Measurements from ENCODE around the gene RASGRF2. TPM values are rescaled to one million over a fixed set of nuclear protein-coding genes. Genes with fewer than 3 reads are reported as not detected.
A peak's percentile ranks its signal among the peaks of the same experiment; 100 is the strongest.

The RASGRF2 gene
- total RNA-seq, 1 experiment from 2014 or later = not detected

DNA sequence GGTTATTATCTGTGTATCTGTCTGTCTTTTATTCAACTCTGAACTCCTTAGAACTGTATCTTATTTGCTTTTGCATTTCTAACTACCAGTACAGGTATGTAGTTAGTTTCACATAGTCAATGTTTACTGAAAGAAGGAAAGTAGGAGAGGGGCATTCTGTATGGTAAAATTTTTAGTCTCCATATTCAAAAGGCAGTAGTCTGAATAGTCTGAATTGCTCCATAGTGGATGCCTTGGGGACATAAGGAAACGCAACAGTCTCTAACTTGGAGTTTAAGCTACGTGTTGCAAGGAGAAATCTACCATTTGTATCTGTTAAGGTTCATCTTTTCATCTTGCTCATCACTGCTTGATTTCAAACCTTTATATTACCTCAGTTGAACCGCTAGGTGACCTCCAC is 26.2 kb downstream of the RASGRF2 start:
- Mint-ChIP-seq H3K27ac (ENCODE audit: low read depth, unreplicated experiment) (no peak overlapping the region), H3K36me3 (ENCODE audit: insufficient read depth, unreplicated experiment) (no peaks in the 10 kb centered on the region), H3K9me3 (ENCODE audit: unreplicated experiment) (no peaks in the 10 kb centered on the region), H3K27me3 (ENCODE audit: insufficient read depth, unreplicated experiment) (no peaks in the 10 kb centered on the region), H3K4me3 (ENCODE audit: unreplicated experiment) (no peak overlapping the region), H3K4me1 (ENCODE audit: insufficient read depth, unreplicated experiment) (peaks cover 12% of the 10 kb centered on the region)
- ChIA-PET POLR2A (interaction anchor here (1.8 kb wide), 1 partner anchor 19 kb away, joined by 7 read pairs; no protein-coding TSS in a partner anchor), CTCF (interaction anchor here (0.5 kb wide), 1 partner anchor 203 kb away, joined by 3 read pairs; no protein-coding TSS in a partner anchor)
- intact Hi-C loops (cut with micrococcal nuclease) = no loop called here
- no peak for DNase-seq (ENCODE audit: unreplicated experiment)
- TF ChIP-seq, protein P1, sequence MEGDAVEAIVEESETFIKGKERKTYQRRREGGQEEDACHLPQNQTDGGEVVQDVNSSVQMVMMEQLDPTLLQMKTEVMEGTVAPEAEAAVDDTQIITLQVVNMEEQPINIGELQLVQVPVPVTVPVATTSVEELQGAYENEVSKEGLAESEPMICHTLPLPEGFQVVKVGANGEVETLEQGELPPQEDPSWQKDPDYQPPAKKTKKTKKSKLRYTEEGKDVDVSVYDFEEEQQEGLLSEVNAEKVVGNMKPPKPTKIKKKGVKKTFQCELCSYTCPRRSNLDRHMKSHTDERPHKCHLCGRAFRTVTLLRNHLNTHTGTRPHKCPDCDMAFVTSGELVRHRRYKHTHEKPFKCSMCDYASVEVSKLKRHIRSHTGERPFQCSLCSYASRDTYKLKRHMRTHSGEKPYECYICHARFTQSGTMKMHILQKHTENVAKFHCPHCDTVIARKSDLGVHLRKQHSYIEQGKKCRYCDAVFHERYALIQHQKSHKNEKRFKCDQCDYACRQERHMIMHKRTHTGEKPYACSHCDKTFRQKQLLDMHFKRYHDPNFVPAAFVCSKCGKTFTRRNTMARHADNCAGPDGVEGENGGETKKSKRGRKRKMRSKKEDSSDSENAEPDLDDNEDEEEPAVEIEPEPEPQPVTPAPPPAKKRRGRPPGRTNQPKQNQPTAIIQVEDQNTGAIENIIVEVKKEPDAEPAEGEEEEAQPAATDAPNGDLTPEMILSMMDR (IDR thresholded peaks at IDR 0.05; ENCODE audit: unreplicated experiment) = no peak
- no TSS peak for BruUV-seq (replicated peaks)

DNA sequence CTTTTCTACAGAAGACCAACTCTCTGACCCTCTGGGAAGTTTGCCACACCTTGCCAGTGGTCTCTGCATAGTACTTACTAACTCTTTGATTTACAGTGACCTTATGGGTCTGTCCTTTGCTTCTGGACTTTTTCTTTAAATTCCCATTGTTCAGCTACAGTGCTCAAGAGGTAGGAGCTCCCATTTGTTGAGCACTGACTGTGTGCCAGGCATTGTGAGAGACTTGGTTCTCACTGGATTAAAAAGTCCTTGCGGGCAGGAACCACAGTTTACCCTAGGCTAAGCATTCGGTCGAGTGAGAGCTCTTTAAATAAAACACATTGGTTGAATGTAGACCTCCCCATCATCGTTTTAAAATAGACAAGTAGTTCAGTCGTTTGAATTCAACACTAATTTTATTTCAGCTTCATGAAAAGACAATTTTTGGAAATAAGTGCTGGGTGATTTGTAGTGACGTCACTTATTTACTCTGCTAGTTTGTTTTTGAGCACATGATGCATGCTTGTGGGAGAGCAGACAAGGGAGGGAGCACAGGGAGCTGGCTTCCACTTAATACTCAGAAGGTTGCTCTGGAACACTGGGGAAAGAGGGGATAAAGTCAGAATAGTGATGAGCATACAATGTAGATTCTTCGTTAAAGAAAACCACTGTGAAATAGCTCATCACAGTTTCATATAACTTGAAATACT is 27.1 kb downstream of the RASGRF2 start:
- POLR2A ChIA-PET = interaction anchor here (1.8 kb wide), 1 partner anchor 19 kb away, joined by 7 read pairs; no protein-coding TSS in a partner anchor
- Mint-ChIP-seq H3K36me3 (ENCODE audit: insufficient read depth, unreplicated experiment) (no peaks in the 10 kb centered on the region), H3K4me1 (ENCODE audit: insufficient read depth, unreplicated experiment) (peaks cover 12% of the 10 kb centered on the region), H3K9me3 (ENCODE audit: unreplicated experiment) (no peaks in the 10 kb centered on the region), H3K4me3 (ENCODE audit: unreplicated experiment) (no peak overlapping the region), H3K27me3 (ENCODE audit: insufficient read depth, unreplicated experiment) (no peaks in the 10 kb centered on the region), H3K27ac (ENCODE audit: low read depth, unreplicated experiment) (no peak overlapping the region)
- BruUV-seq (replicated peaks) = no TSS peak
- no peak for DNase-seq (ENCODE audit: unreplicated experiment)
- TF ChIP-seq, protein P1 (IDR thresholded peaks at IDR 0.05; ENCODE audit: unreplicated experiment) = no peak
- CTCF ChIA-PET = interaction anchor here (0.6 kb wide), 1 partner anchor 55 kb away, joined by 3 read pairs; no protein-coding TSS in a partner anchor
- intact Hi-C loops (cut with micrococcal nuclease) = no loop called here

DNA sequence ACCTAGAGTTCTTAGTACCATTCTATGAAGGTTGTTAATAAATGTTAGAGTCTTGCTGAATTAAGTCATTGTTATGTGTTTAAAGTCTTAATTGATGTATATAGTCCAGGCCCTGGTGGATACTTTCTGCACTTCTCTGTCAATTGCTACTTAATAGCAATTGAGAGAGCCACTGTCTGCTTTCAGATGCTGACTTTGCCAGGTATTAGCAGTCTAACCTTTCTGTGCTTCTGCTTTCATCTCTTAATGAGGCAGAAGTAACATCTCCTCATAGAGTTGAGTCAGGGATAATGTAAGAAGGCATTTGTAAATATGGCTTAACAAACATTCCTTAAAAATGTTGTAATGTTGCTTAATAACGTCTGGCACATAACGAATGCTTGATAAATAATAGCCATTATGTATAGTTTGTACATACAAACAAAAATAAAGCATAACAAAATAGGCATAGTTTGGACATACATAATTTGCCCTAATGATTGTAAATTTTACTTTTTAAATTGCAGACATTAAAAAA is 28.3 kb downstream of the RASGRF2 start:
- no peak overlapping the region for H3K4me3 Mint-ChIP-seq (ENCODE audit: unreplicated experiment)
- H3K9me3 Mint-ChIP-seq (ENCODE audit: unreplicated experiment) = no peaks in the 10 kb centered on the region
- DNase-seq (ENCODE audit: unreplicated experiment) = peak; percentile 13
- no peaks in the 10 kb centered on the region for H3K27me3 Mint-ChIP-seq (ENCODE audit: insufficient read depth, unreplicated experiment)
- no peak overlapping the region for H3K27ac Mint-ChIP-seq (ENCODE audit: low read depth, unreplicated experiment)
- ChIA-PET POLR2A (no interaction called here), CTCF (interaction anchor here (0.7 kb wide), 1 partner anchor 158 kb away, joined by 3 read pairs; no protein-coding TSS in a partner anchor)
- BruUV-seq (replicated peaks) = no TSS peak
- no peaks in the 10 kb centered on the region for H3K36me3 Mint-ChIP-seq (ENCODE audit: insufficient read depth, unreplicated experiment)
- intact Hi-C loops (cut with micrococcal nuclease) = no loop called here
- TF ChIP-seq, protein P1 (IDR thresholded peaks at IDR 0.05; ENCODE audit: unreplicated experiment) = no peak
- H3K4me1 Mint-ChIP-seq (ENCODE audit: insufficient read depth, unreplicated experiment) = peaks cover 12% of the 10 kb centered on the region

DNA sequence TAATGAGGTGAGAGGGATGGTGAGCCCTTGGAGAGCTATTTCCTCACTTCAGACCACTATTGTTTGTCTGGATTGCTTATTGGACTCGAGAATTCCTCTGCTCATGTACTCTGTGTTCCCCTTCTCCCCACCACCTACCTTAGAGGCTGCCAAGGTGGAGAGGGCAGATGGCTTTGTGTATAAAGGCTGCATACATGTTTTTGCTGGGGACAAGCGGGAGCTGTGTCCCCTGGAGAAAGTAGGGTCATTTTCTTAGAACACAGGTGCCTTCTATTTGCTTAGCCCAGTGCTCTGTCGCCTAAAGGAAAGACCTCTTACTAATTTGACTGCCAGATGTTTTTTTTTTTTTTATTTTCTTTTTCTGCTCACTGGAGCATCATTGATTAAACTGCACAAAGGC is 29.7 kb downstream of the RASGRF2 start:
- no peak overlapping the region for H3K27ac Mint-ChIP-seq (ENCODE audit: low read depth, unreplicated experiment)
- H3K27me3 Mint-ChIP-seq (ENCODE audit: insufficient read depth, unreplicated experiment) = no peaks in the 10 kb centered on the region
- no peaks in the 10 kb centered on the region for H3K36me3 Mint-ChIP-seq (ENCODE audit: insufficient read depth, unreplicated experiment)
- no peaks in the 10 kb centered on the region for H3K9me3 Mint-ChIP-seq (ENCODE audit: unreplicated experiment)
- ChIA-PET POLR2A (interaction anchor here (0.7 to 1.3 kb wide), 2 partner anchors 15 to 192 kb away, joined by 3 read pairs; no protein-coding TSS in a partner anchor), CTCF (interaction anchor here (0.5 to 1.5 kb wide), 6 partner anchors 10 to 1556 kb away, joined by 3 to 4 read pairs (median 3); no protein-coding TSS in a partner anchor)
- DNase-seq (ENCODE audit: unreplicated experiment) = no peak
- TF ChIP-seq, protein P1 (IDR thresholded peaks at IDR 0.05; ENCODE audit: unreplicated experiment) = no peak
- no peak overlapping the region for H3K4me3 Mint-ChIP-seq (ENCODE audit: unreplicated experiment)
- BruUV-seq (replicated peaks) = no TSS peak
- intact Hi-C loops (cut with micrococcal nuclease) = no loop called here
- peaks cover 12% of the 10 kb centered on the region for H3K4me1 Mint-ChIP-seq (ENCODE audit: insufficient read depth, unreplicated experiment)
